Measurements from ENCODE around the gene FAM114A2.

- TF ChIP-seq CTCF (IDR thresholded peaks at IDR 0.05) (no peak), POLR2A (IDR thresholded peaks at IDR 0.05) (no peak)
Observed at GRCh38 chr5:153968761-153969562, 69.7 kb downstream of the FAM114A2 start.
